GM12878 (cell line): ENCODE measurements around the gene ZNF644. TPM values are rescaled to one million over a fixed set of nuclear protein-coding genes. Genes with fewer than 3 reads are reported as not detected.

Experiments
- ATAC-seq: fragments of 200-7000 bp; cut with Tn5 transposase; 3 replicates; pipeline ENCODE4 v1.9.1; 2020; ENCODE audit warnings: mild to moderate bottlenecking, moderate library complexity
- BruUV-seq: library from RNA; stranded (reverse); fragments of 400-500 nt; replicated peaks from 2 replicates; lab custom pipeline; 2021; lab: Mats Ljungman, UMichigan
- CTCF ChIA-PET: fragments of 300-600 bp; sonication (Branson Sonifier 250); formaldehyde crosslinking; extraction: SDS; loops from one replicate; lab custom pipeline; 2021; ENCODE audit warnings: inconsistent platforms; lab: Yijun Ruan, JAX
- POLR2A ChIA-PET: fragments of 350-600 bp; formaldehyde crosslinking; extraction: SDS; loops from one replicate; lab custom pipeline; 2021; ENCODE audit warnings: inconsistent platforms; lab: Charles Lee
- RAD21 ChIA-PET: fragments of 300-600 bp; sonication (Branson Sonifier 250); formaldehyde crosslinking; loops from one replicate; lab custom pipeline; 2023; ENCODE audit warnings: antibody characterized with exemption; ENCODE audit not compliant: unreplicated experiment; lab: Charles Lee
- SMC1A ChIA-PET: fragments of 300-600 bp; sonication (Branson Sonifier 250); formaldehyde crosslinking; loops from one replicate; lab custom pipeline; 2023; ENCODE audit not compliant: unreplicated experiment, uncharacterized antibody; lab: Charles Lee
- DNase-seq: peaks from one replicate; pipeline ENCODE4 v3.0.0-alpha.2; 2011; ENCODE audit warnings: low read depth, low spot score
- FAIRE-seq: peaks from 3 replicates; lab custom pipeline; 2011; peaks lifted over from hg19 to GRCh38; lab: Jason Lieb, UNC
- H2AFZ ChIP-seq: 2 replicates; pipeline ENCODE4 v1.6.0; 2011; ENCODE audit warnings: low read depth, low read length, control low read depth; ENCODE audit not compliant: control insufficient read depth
- H3K27ac ChIP-seq: 2 replicates; pipeline ENCODE4 v1.5.1; 2011; ENCODE audit warnings: control low read depth; ENCODE audit not compliant: control insufficient read depth, insufficient read depth
- H3K27me3 ChIP-seq, 2 experiments: replicated peaks in 1 of 2; 2 replicates each; pipeline versions ENCODE4 v1.6.0 to v1.6.1; 2011; ENCODE audit warnings: low read length in 1 of 2; ENCODE audit not compliant: control insufficient read depth in 2 of 2, insufficient read depth in 2 of 2
- H3K36me3 ChIP-seq, 2 experiments: 2 replicates each; pipeline ENCODE4 v1.5.1; 2011; ENCODE audit warnings: low read length in 1 of 2; ENCODE audit not compliant: control insufficient read depth in 2 of 2, insufficient read depth in 2 of 2
- H3K4me1 ChIP-seq: 2 replicates; pipeline ENCODE4 v1.6.1; 2011; ENCODE audit warnings: mild to moderate bottlenecking, low read length, moderate library complexity, mixed read lengths; ENCODE audit not compliant: control insufficient read depth, insufficient read depth
- H3K4me2 ChIP-seq: 2 replicates; pipeline ENCODE4 v1.6.0; 2011; ENCODE audit warnings: control low read depth; ENCODE audit not compliant: control insufficient read depth, insufficient read depth
- H3K4me3 ChIP-seq: fragments of 200-600 bp; sonication (generic); 2 replicates; pipeline ENCODE4 v1.5.1; 2016
- H3K79me2 ChIP-seq: 2 replicates; pipeline ENCODE4 v1.6.0; 2011; ENCODE audit warnings: low read length; ENCODE audit not compliant: control insufficient read depth, insufficient read depth
- H3K9ac ChIP-seq: 2 replicates; pipeline ENCODE4 v1.8.0; 2011; ENCODE audit warnings: low read length, control low read depth, mixed read lengths; ENCODE audit not compliant: control insufficient read depth, insufficient read depth
- H3K9me3 ChIP-seq: replicated peaks from 3 replicates; pipeline ENCODE4 v1.5.1; 2011; ENCODE audit warnings: mild to moderate bottlenecking, low read length; ENCODE audit not compliant: control insufficient read depth, insufficient read depth
- H4K20me1 ChIP-seq: 2 replicates; pipeline ENCODE4 v1.6.0; 2011; ENCODE audit not compliant: control insufficient read depth, insufficient read depth
- CUX1 ChIP-seq: IDR thresholded peaks from 2 replicates; pipeline ENCODE4 v1.6.1; 2012; ENCODE audit warnings: improper control_type of control experiment, low read depth, low read length; ENCODE audit not compliant: insufficient replicate concordance
- MYB ChIP-seq: fragments of 150-350 bp; IDR thresholded peaks from 2 replicates; pipeline ENCODE4 v1.6.1; 2014; ENCODE audit warnings: mild to moderate bottlenecking, low read depth, low read length, borderline replicate concordance
- NR2C1 ChIP-seq: fragments of 450-650 bp; IDR thresholded peaks from 2 replicates; pipeline ENCODE4 v1.6.1; 2017; ENCODE audit warnings: antibody characterized with exemption, mild to moderate bottlenecking, moderate library complexity
- NR2C2 ChIP-seq: IDR thresholded peaks from 2 replicates; pipeline ENCODE4 v1.6.1; 2011; ENCODE audit warnings: borderline replicate concordance, low read depth; ENCODE audit not compliant: control insufficient read depth, insufficient read length
- POLR2AphosphoS5 ChIP-seq: IDR thresholded peaks from 2 replicates; pipeline ENCODE4 v1.6.1; 2011; ENCODE audit warnings: mild to moderate bottlenecking, low read length, inconsistent platforms
- RB1 ChIP-seq: fragments of 450-650 bp; formaldehyde crosslinking; IDR thresholded peaks from 2 replicates; pipeline ENCODE4 v1.6.1; 2017; ENCODE audit warnings: mild to moderate bottlenecking, borderline replicate concordance
- RELB ChIP-seq: fragments of 450-650 bp; IDR thresholded peaks from 2 replicates; pipeline ENCODE4 v1.6.1; 2017; ENCODE audit warnings: low read depth, mild to moderate bottlenecking, moderate library complexity
- SREBF2 ChIP-seq: IDR thresholded peaks from 2 replicates; pipeline ENCODE4 v1.6.1; 2012; ENCODE audit warnings: mild to moderate bottlenecking, low read length
- STAT1 ChIP-seq: fragments of 450-650 bp; conservative IDR thresholded peaks from 2 replicates; pipeline ENCODE4 v1.6.1; 2014; ENCODE audit warnings: antibody characterized with exemption, mild to moderate bottlenecking
- STAT3 ChIP-seq: IDR thresholded peaks from 2 replicates; pipeline ENCODE4 v1.6.1; 2011; ENCODE audit warnings: low read depth, low read length, improper control_type of control experiment
- ZSCAN29 ChIP-seq: fragments of 450-650 bp; IDR thresholded peaks from 2 replicates; pipeline ENCODE4 v1.6.1; 2017; ENCODE audit warnings: mild to moderate bottlenecking, moderate library complexity
- WGBS: methylation state at CpG from one replicate; pipeline ENCODE4 v1.1.6; 2016; ENCODE audit warnings: low lambda C conversion rate; ENCODE audit not compliant: insufficient replicate concordance, insufficient coverage; ENCODE audit errors: missing lambda C conversion rate; 5-methylcytosine and 5-hydroxymethylcytosine counted together
- in situ Hi-C: fragments of 300-500 bp; cut with MboI; formaldehyde crosslinking; loops from 9 replicates; pipeline ENCODE4 v1.14.3; 2018; ENCODE audit warnings: mixed read lengths
- intact Hi-C: fragments of 100-400 bp; cut with micrococcal nuclease; formaldehyde crosslinking; loops from one replicate; pipeline ENCODE4 v1.14.2; 2022; ENCODE audit not compliant: unreplicated experiment
- polyA plus RNA-seq, 11 experiments: library from polyadenylated mRNA; depleted of rRNA in 4 of 11; unstranded in 6 of 11; stranded (reverse) in 5 of 11; fragments of >200 nt; fragmentation: Nextera tagmentation in 4 of 11; fragmentation: Illumina TruSeq in 1 of 11; extraction: Ambion mirVana in 4 of 11; extraction: Trizol in 1 of 11; gene quantifications; 1 replicate in 1 of 11; 2 replicates in 10 of 11; pipeline versions ENCODE4 v1.2.1 to v1.2.3, GENCODE V29; 2011 to 2016; ENCODE audit warnings: inconsistent platforms in 2 of 11, missing spikeins in 2 of 11, low read depth in 1 of 11
- total RNA-seq, 4 experiments: library from RNA; depleted of rRNA in 3 of 4; stranded (reverse); fragments of >200 nt in 3 of 4; fragmentation: Illumina TruSeq in 1 of 4; extraction: Trizol in 1 of 4; gene quantifications; 2 replicates each; pipeline versions ENCODE4 v1.2.1 to v1.2.3, GENCODE V29; 2013 to 2021
- TF ChIP-seq, protein P1 (sequence below): IDR thresholded peaks from 2 replicates; pipeline ENCODE4 v1.6.1; 2011; ENCODE audit warnings: mild to moderate bottlenecking, low read depth, low read length, moderate library complexity; ENCODE audit not compliant: insufficient replicate concordance

Gene ZNF644
- total and polyA plus RNA-seq, 10 of the 15 experiments (the other 5 are each of a cell fraction or from before 2014, with no cell fraction given), result 17.7 to 55.3 (median 29.5) TPM

DNA sequence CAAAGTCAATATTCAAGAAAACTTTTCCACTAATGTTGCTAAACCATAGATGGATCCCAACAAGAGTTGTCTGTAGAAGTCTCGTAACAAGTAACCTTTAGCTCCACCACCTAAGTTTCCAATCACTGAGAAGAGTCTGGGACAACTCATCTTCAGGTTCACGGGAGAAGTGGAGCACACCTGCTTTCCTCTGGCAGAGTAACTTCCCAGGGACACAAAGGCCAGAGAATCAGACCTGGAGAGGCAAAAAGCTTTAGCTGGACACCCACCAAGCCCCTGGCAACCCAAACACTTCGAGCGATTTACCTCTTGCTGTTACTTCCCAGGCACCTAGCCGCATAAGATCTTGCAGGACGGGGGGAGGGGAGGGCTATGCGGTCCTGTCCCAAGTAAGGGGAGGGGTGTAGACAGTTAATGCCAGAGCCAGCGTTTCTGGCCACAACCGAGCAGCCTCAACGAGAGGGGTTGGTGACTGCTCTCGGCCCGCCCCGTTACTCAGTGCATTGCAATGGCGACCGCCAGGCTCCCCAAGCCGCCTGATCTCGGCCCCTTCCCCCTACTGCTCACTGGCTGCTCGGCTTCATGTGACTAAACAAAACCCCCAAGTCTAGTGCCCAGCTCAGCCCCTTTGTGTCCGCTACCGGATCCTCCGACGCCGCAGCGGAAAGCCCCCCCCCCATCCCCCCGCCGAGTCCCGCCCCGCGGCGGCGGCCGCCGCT, 709 bp downstream of the ZNF644 start:
- CTCF ChIA-PET, result interaction anchor here (1.0 to 3.0 kb wide), 2 partner anchors 145 to 544 kb away, joined by 3 to 23 read pairs; no protein-coding TSS in a partner anchor
- SMC1A ChIA-PET, result interaction anchor here (0.7 to 3.6 kb wide), 4 partner anchors 12 to 145 kb away, joined by 3 to 17 read pairs (median 7); no protein-coding TSS in a partner anchor
- no peak for DNase-seq
- Histone ChIP-seq H3K9ac (peak overlapping the region; percentile 94), H3K36me3 (no peaks in the 10 kb centered on the region), H3K79me2 (peaks cover 50% of the 10 kb centered on the region), H3K27me3 (no peaks in the 10 kb centered on the region), H3K27ac (peak overlapping the region; percentile 97), H3K4me2 (peak overlapping the region; percentile 74), H3K9me3 (no peaks in the 10 kb centered on the region), H2AFZ (peak overlapping the region; percentile 30; the same call in 1 of the 2 replicates), H4K20me1 (no peaks in the 10 kb centered on the region), H3K4me1 (peaks cover 10% of the 10 kb centered on the region), H3K4me3 (peak overlapping the region; percentile 70)
- RAD21 ChIA-PET, result interaction anchor here (0.6 to 4.1 kb wide), 6 partner anchors 34 to 542 kb away, joined by 4 to 46 read pairs (median 6); no protein-coding TSS in a partner anchor
- WGBS, result 0% methylated on average over 24 of the region's 33 CpGs
- ATAC-seq, result peak; percentile 73
- in situ Hi-C loops (no loop called here), intact Hi-C loops (loop anchor here (5.0 kb wide), 1 partner anchor 36 kb away; no protein-coding TSS in a partner anchor)
- POLR2A ChIA-PET, result interaction anchor here (0.5 to 1.6 kb wide), 2 partner anchors 10 to 1276 kb away, joined by 3 to 4 read pairs; no protein-coding TSS in a partner anchor
- no TSS peak for BruUV-seq
- no peak for FAIRE-seq
- no peak for TF ChIP-seq SREBF2
- TF ChIP-seq CUX1, result no peak
- TF ChIP-seq STAT3, result no peak
- no peak for TF ChIP-seq NR2C1
- no peak for TF ChIP-seq MYB
- TF ChIP-seq POLR2AphosphoS5, result peak; percentile 81; the same call in 1 of the 2 replicates
- no peak for TF ChIP-seq ZSCAN29
- peak; percentile 12; the same call in 1 of the 2 replicates for TF ChIP-seq RELB
- TF ChIP-seq RB1, result no peak
- TF ChIP-seq, protein P1, sequence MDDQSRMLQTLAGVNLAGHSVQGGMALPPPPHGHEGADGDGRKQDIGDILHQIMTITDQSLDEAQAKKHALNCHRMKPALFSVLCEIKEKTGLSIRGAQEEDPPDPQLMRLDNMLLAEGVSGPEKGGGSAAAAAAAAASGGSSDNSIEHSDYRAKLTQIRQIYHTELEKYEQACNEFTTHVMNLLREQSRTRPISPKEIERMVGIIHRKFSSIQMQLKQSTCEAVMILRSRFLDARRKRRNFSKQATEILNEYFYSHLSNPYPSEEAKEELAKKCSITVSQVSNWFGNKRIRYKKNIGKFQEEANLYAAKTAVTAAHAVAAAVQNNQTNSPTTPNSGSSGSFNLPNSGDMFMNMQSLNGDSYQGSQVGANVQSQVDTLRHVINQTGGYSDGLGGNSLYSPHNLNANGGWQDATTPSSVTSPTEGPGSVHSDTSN, result no peak
- TF ChIP-seq STAT1, result no peak
- no peak for TF ChIP-seq NR2C2
